Gastrocnemius medialis (tissue), 4 donors: Measurements from ENCODE around the gene MYO3B.

Source experiments
- POLR2A ChIP-seq, 2 donors: fragments of 450-650 bp; IDR thresholded peaks; one replicate each; pipeline ENCODE4 v1.6.1; 2017; ENCODE audit warnings: antibody characterized with exemption in 2 of 2, mild to moderate bottlenecking in 2 of 2, moderate library complexity in 2 of 2
- TF ChIP-seq, protein P1 (sequence below), 5 experiments: fragments of 450-650 bp in 3 of 5; fragments of 200-600 bp in 2 of 5; sonication (generic) in 2 of 5; IDR thresholded peaks in 4 of 5; conservative IDR thresholded peaks in 1 of 5; 1 replicate in 4 of 5; 2 replicates in 1 of 5; pipeline ENCODE4 v1.5.1; 2016 to 2019; ENCODE audit warnings: antibody characterized with exemption in 5 of 5, mild to moderate bottlenecking in 3 of 5, moderate library complexity in 3 of 5

DNA sequence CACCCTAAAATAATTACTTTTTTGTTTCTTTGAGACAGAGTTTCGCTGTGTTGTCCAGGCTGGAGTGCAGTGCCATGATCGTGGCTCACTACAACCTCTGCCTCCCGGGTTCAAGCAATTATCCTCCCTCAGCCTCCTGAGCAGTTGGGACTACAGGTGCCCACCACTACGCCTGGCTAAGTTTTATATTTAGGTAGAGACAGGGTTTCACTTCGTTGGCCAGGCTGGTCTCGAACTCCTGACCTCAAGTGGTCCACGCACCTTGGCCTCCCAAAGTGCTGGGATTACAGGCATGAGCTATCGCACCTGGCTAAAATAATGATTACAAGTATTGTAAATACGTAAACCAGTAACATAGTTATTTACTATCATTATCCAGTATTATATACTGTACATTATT is 279.8 kb downstream of the MYO3B start:
- TF ChIP-seq, protein P1, sequence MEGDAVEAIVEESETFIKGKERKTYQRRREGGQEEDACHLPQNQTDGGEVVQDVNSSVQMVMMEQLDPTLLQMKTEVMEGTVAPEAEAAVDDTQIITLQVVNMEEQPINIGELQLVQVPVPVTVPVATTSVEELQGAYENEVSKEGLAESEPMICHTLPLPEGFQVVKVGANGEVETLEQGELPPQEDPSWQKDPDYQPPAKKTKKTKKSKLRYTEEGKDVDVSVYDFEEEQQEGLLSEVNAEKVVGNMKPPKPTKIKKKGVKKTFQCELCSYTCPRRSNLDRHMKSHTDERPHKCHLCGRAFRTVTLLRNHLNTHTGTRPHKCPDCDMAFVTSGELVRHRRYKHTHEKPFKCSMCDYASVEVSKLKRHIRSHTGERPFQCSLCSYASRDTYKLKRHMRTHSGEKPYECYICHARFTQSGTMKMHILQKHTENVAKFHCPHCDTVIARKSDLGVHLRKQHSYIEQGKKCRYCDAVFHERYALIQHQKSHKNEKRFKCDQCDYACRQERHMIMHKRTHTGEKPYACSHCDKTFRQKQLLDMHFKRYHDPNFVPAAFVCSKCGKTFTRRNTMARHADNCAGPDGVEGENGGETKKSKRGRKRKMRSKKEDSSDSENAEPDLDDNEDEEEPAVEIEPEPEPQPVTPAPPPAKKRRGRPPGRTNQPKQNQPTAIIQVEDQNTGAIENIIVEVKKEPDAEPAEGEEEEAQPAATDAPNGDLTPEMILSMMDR (IDR thresholded peaks at IDR 0.05 in 4 of 5, conservative IDR thresholded peaks at IDR 0.05 in 1 of 5) = no peak
- no peak for TF ChIP-seq POLR2A (IDR thresholded peaks at IDR 0.05)
